Psoas muscle (tissue), 8 donors: Measurements from ENCODE around the gene LSAMP. TPM values are rescaled to one million over a fixed set of nuclear protein-coding genes. Genes with fewer than 3 reads are reported as not detected.

Experiments used
- ATAC-seq, 4 donors: fragments of 200-7000 bp; cut with Tn5 transposase; one replicate each; pipeline ENCODE4 v1.9.1; 2020; ENCODE audit warnings: moderate library complexity in 3 of 4, mild to moderate bottlenecking in 2 of 4
- DNase-seq, 2 donors: peaks; one replicate each; pipeline ENCODE4 v3.0.0-alpha.2; 2020
- H3K27ac ChIP-seq: fragments of 200-600 bp; one replicate; pipeline ENCODE4 v1.8.0; 2022
- H3K27me3 ChIP-seq, 3 donors: fragments of 200-600 bp in 1 of 3; one replicate each; pipeline versions ENCODE4 v1.6.1 to v1.8.0; 2013 to 2022; ENCODE audit warnings: low read length in 2 of 3, mild to moderate bottlenecking in 2 of 3, moderate library complexity in 1 of 3; ENCODE audit not compliant: insufficient read depth in 3 of 3
- H3K36me3 ChIP-seq, 2 donors: fragments of 200-600 bp in 1 of 2; one replicate each; pipeline versions ENCODE4 v1.6.1 to v1.8.0; 2013 to 2022; ENCODE audit warnings: low read depth in 1 of 2, mild to moderate bottlenecking in 1 of 2, moderate library complexity in 1 of 2; ENCODE audit not compliant: insufficient read depth in 1 of 2
- H3K4me1 ChIP-seq: fragments of 200-600 bp; one replicate; pipeline ENCODE4 v1.8.0; 2022
- H3K4me3 ChIP-seq: fragments of 200-600 bp; one replicate; pipeline ENCODE4 v1.8.0; 2022; ENCODE audit warnings: mild to moderate bottlenecking
- H3K9me3 ChIP-seq: fragments of 200-600 bp; one replicate; pipeline ENCODE4 v1.8.0; 2022
- WGBS, 3 donors: extraction: QIAGEN DNeasy Blood & Tissue Kit; methylation state at CpG; one replicate each; pipeline versions ENCODE4 v1.1.6 to v1.1.7; 2013; 5-methylcytosine and 5-hydroxymethylcytosine counted together
- intact Hi-C, 2 donors: fragments of 100-400 bp; cut with DNase I; formaldehyde crosslinking; loops; one replicate each; pipeline versions ENCODE4 v1.11.0 to v1.14.2; 2022
- polyA plus RNA-seq, 3 donors: library from polyadenylated mRNA; stranded (reverse); fragments of 200-250 nt; gene quantifications; one replicate each; pipeline ENCODE4 v1.2.3, GENCODE V29; 2013
- total RNA-seq, 4 donors: library from RNA; stranded (reverse); fragmentation: NEBNext Ultra II Directional in 2 of 4; extraction: Animal tissue kit (Norgen Biotek cat#: 25700) in 2 of 4; gene quantifications; one replicate each; pipeline versions ENCODE4 v1.2.1 to v1.2.4, GENCODE V29; 2021 to 2023
- TF ChIP-seq, protein P1 (sequence below): fragments of 200-600 bp; IDR thresholded peaks from one replicate; pipeline ENCODE4 v1.8.0; 2022; ENCODE audit warnings: antibody characterized with exemption
- donor health status: healthy with polysubstance abuse.
- donor health status: DM: no; HTN: no; CAD: no; lungs with moderate emphysema.
- donor health status: Bipolar disorder and iron deficiency.
- donor health status: healthy.
- donor health status: DM: yes; HTN: yes; CAD: no.
- donor health status: DM: no; HTN: no; CAD: no.
- donor health status: DM: no; HTN: no; CAD: no.
- donor health status: DM: yes; HTN: yes; CAD: no.

LSAMP gene
- total and polyA plus RNA-seq, 7 donors: 0.01 to 0.17 (median 0.04) TPM; not detected in 4

DNA sequence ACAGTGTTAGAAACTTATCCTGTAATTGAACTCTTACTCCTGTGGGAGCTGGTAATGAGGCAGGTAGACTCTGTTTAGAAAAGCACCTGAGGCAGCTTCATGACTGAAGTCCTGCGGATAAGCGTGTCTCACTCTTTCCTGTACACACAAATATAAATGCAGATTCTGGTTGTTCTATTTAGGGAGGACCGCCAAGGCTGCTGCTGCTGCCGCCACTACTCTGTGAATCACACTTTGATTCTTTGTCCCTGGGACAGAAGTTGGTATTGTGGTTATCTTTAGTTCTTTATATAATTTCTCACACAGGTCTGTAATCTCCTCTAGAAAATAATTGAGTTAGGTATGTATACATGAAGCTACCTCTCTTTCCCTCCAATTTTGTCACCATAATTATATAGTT is 3.6 kb downstream of the LSAMP start:
- DNase-seq: no peak
- WGBS, 3 donors: 90 to 95% (median 91%) methylated on average over 4 of the region's 4 CpGs
- peaks cover 0 to 16% (median 0%) of the 10 kb centered on the region in 3 donors for H3K27me3 ChIP-seq
- H3K27ac ChIP-seq: no peak overlapping the region
- TF ChIP-seq, protein P1, sequence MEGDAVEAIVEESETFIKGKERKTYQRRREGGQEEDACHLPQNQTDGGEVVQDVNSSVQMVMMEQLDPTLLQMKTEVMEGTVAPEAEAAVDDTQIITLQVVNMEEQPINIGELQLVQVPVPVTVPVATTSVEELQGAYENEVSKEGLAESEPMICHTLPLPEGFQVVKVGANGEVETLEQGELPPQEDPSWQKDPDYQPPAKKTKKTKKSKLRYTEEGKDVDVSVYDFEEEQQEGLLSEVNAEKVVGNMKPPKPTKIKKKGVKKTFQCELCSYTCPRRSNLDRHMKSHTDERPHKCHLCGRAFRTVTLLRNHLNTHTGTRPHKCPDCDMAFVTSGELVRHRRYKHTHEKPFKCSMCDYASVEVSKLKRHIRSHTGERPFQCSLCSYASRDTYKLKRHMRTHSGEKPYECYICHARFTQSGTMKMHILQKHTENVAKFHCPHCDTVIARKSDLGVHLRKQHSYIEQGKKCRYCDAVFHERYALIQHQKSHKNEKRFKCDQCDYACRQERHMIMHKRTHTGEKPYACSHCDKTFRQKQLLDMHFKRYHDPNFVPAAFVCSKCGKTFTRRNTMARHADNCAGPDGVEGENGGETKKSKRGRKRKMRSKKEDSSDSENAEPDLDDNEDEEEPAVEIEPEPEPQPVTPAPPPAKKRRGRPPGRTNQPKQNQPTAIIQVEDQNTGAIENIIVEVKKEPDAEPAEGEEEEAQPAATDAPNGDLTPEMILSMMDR: no peak
- intact Hi-C loops: loop anchor here in 1 of 2 donors (2.0 kb wide), 1 partner anchor 23 kb away; no protein-coding TSS in a partner anchor
- H3K4me1 ChIP-seq: no peaks in the 10 kb centered on the region
- H3K4me3 ChIP-seq: no peak overlapping the region
- no peaks in the 10 kb centered on the region for H3K36me3 ChIP-seq
- H3K9me3 ChIP-seq: no peaks in the 10 kb centered on the region
- no peak for ATAC-seq

DNA sequence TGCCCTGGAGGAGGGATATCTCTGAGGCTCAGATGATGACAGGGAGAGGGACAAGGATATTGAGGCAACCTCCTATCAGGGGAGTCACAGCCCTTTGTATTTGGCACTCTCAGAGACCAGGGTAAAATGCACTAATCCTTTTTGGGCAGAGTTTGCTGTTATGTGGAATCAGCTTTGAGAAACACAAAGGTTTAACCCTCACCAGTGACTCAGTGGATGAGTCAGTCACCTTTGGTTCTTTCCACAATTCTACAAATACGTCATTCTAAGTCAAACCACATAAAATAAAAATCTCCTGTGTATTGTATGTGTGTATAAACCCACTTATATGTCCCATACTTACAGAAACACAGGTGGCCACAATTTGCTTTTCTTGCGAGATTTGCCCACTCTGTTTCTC is 5.1 kb downstream of the LSAMP start:
- no peak for DNase-seq
- intact Hi-C loops: no loop called here
- 74 to 83% (median 78%) methylated on average over 2 of the region's 2 CpGs for WGBS, 3 donors
- TF ChIP-seq, protein P1: no peak
- no peaks in the 10 kb centered on the region for H3K36me3 ChIP-seq
- H3K27ac ChIP-seq: no peak overlapping the region
- no peaks in the 10 kb centered on the region for H3K9me3 ChIP-seq
- no peak for ATAC-seq
- H3K4me1 ChIP-seq: no peaks in the 10 kb centered on the region
- peaks cover 0 to 11% (median 0%) of the 10 kb centered on the region in 3 donors for H3K27me3 ChIP-seq
- H3K4me3 ChIP-seq: no peak overlapping the region

DNA sequence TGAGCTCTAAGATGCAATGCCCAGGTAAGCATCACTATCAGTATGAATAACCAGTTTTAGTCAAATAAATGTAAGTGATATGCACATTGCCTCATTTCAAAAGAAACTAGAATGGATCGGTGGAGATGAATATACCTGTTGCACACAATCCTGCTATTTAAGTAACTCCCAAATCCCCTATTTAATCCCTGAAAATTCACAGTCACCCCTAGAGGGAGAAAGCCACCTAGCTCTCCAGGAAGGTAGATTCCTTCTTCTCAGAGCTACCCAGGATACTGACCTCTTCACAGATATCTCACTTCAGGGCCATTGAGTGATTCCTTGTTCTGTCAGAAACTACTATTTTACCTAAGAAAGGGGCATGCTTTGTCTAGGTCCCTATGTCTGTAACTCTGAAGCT is 11.7 kb downstream of the LSAMP start:
- Histone ChIP-seq H3K4me3 (no peak overlapping the region), H3K36me3 (no peaks in the 10 kb centered on the region), H3K9me3 (no peaks in the 10 kb centered on the region), H3K27ac (no peak overlapping the region), H3K4me1 (no peaks in the 10 kb centered on the region), H3K27me3 (no peaks in the 10 kb centered on the region)
- intact Hi-C loops: no loop called here
- TF ChIP-seq, protein P1: no peak
- WGBS, 3 donors: 90 to 93% (median 91%) methylated on average over 1 of the region's 1 CpG
- DNase-seq: no peak
- no peak for ATAC-seq

DNA sequence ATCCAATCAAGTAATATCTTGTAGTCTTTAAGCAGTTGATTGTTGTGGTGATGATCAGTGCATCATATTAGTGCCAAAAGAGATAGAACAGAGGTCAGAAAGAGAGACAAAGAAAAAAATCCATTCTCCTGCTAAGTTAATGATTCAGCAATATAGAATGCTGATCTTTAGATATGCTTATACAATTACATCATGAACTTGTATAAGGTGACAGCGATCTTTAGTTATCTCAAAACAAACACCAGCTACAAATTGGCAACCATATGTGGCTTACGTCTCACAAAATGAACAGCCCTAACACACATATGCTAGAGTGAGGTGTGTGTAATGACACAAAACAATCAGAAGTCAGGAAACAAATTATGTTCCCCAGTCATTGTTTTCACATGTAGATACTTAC is 12.5 kb downstream of the LSAMP start:
- no peak overlapping the region for H3K4me3 ChIP-seq
- DNase-seq: no peak
- H3K36me3 ChIP-seq: no peaks in the 10 kb centered on the region
- ATAC-seq: no peak
- no peaks in the 10 kb centered on the region for H3K27me3 ChIP-seq
- no peaks in the 10 kb centered on the region for H3K9me3 ChIP-seq
- TF ChIP-seq, protein P1: no peak
- intact Hi-C loops: no loop called here
- 73 to 77% (median 75%) methylated on average over 2 of the region's 2 CpGs for WGBS, 3 donors
- H3K27ac ChIP-seq: no peak overlapping the region
- H3K4me1 ChIP-seq: no peaks in the 10 kb centered on the region

DNA sequence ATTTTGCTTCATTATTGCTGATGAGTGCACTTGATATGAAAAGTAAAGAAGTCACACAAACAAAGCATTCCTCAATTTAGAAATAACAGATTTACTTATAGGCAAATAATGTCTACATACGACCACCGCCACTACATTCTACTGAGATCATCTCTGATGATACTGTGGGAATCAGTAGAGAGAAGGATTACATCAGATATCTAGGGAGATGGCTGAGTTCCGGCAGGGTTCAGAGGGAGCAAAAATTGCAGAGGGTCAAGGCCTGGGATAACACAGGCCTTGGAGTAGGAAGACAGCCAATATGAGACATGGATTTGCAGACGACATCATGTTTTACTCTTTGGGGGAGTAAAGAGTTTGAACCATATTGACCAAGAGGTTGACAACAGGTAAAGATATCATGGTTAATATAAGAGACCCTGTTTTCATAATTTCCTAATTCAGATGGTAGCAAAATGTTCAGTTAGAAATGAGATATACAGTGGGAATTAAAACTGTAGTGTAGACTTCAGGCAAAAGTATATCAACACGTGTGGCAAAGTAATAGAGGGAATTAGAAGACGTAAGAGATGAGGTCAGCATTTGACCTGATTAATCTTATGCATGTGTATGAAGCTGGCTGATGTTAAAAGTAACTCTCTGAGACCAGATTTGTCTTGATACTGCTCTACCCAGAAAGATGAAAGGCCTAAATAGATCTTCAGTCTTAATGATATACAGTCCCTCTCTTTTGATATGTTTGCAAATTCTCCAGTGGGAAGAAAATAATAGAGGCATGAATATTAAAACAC is 15.6 kb downstream of the LSAMP start:
- intact Hi-C loops: no loop called here
- Histone ChIP-seq H3K36me3 (no peaks in the 10 kb centered on the region), H3K27ac (no peak overlapping the region), H3K4me1 (no peaks in the 10 kb centered on the region), H3K4me3 (no peak overlapping the region), H3K27me3 (no peaks in the 10 kb centered on the region), H3K9me3 (no peaks in the 10 kb centered on the region)
- 77 to 81% (median 77%) methylated on average over 6 of the region's 6 CpGs for whole genome bisulfite sequencing, 3 donors
- DNase-seq: no peak
- TF ChIP-seq, protein P1: no peak
- no peak for ATAC-seq
